PC-9 (cell line): ENCODE measurements around the gene SND1.

Source experiments
- EZH2 ChIP-seq: fragments of 200-600 bp; sonication (generic); IDR thresholded peaks from 2 replicates; pipeline ENCODE4 v1.8.0; 2017; ENCODE audit warnings: antibody characterized with exemption, low read depth
- TF ChIP-seq, protein P1 (sequence below): fragments of 200-600 bp; sonication (generic); conservative IDR thresholded peaks from 2 replicates; pipeline ENCODE4 v1.6.1; 2017; ENCODE audit warnings: mixed run types, antibody characterized with exemption, mild to moderate bottlenecking, moderate library complexity

DNA sequence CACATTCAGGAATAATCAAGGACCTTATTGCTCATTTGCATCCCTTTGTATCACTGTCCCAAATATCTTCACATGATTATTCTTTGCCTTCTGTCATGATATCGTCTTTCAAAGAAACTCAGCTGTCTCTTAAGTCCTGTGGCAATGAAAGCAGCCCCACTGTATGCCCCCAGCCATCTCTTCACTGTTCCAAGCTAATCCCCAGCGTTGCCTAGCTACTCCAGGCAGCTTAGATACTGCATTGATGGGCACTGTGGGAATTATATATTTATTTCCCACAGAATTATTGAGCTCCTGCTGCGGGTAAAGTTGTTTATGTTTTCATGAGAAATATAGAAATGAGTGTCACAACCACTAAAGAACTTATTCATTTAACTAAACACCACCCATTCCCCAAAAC, 38.8 kb downstream of the SND1 start:
- TF ChIP-seq, protein P1, sequence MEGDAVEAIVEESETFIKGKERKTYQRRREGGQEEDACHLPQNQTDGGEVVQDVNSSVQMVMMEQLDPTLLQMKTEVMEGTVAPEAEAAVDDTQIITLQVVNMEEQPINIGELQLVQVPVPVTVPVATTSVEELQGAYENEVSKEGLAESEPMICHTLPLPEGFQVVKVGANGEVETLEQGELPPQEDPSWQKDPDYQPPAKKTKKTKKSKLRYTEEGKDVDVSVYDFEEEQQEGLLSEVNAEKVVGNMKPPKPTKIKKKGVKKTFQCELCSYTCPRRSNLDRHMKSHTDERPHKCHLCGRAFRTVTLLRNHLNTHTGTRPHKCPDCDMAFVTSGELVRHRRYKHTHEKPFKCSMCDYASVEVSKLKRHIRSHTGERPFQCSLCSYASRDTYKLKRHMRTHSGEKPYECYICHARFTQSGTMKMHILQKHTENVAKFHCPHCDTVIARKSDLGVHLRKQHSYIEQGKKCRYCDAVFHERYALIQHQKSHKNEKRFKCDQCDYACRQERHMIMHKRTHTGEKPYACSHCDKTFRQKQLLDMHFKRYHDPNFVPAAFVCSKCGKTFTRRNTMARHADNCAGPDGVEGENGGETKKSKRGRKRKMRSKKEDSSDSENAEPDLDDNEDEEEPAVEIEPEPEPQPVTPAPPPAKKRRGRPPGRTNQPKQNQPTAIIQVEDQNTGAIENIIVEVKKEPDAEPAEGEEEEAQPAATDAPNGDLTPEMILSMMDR, result no peak
- no peak for TF ChIP-seq EZH2
